Upper lobe of right lung (tissue), 1 donor: ENCODE results near the gene ARHGAP15. TPM values are rescaled to one million over a fixed set of nuclear protein-coding genes. Genes with fewer than 3 reads are reported as not detected.

Source experiments
- ATAC-seq: fragments of 200-7000 bp; cut with Tn5 transposase; one replicate; pipeline ENCODE4 v1.9.1; 2020; ENCODE audit warnings: mild to moderate bottlenecking, moderate library complexity
- DNase-seq: peaks from one replicate; pipeline ENCODE4 v3.0.0-alpha.2; 2020
- H3K27ac ChIP-seq: fragments of 200-600 bp; one replicate; pipeline ENCODE4 v1.8.0; 2022
- H3K27me3 ChIP-seq: fragments of 200-600 bp; one replicate; pipeline ENCODE4 v1.8.0; 2022; ENCODE audit warnings: mild to moderate bottlenecking
- H3K36me3 ChIP-seq: fragments of 200-600 bp; one replicate; pipeline ENCODE4 v1.8.0; 2022
- H3K4me1 ChIP-seq: fragments of 200-600 bp; one replicate; pipeline ENCODE4 v1.8.0; 2022
- H3K4me3 ChIP-seq: fragments of 200-600 bp; one replicate; pipeline ENCODE4 v1.8.0; 2022; ENCODE audit warnings: mild to moderate bottlenecking
- H3K9me3 ChIP-seq: fragments of 200-600 bp; one replicate; pipeline ENCODE4 v1.8.0; 2022
- CTCF ChIP-seq: fragments of 200-600 bp; IDR thresholded peaks from one replicate; pipeline ENCODE4 v1.8.0; 2022; ENCODE audit warnings: antibody characterized with exemption
- intact Hi-C: fragments of 100-400 bp; cut with DNase I; formaldehyde crosslinking; loops from one replicate; pipeline ENCODE4 v1.11.0; 2022
- total RNA-seq: library from RNA; stranded (reverse); fragmentation: NEBNext Ultra II Directional; extraction: Animal tissue kit (Norgen Biotek cat#: 25700); gene quantifications from one replicate; pipeline ENCODE4 v1.2.1, GENCODE V29; 2021
- donor health status: DM: no; HTN: yes; CAD: no; lungs with severe emphysema.

Gene ARHGAP15
- total RNA-seq, 1 donor from 2014 or later = 19.2 TPM

GRCh38 chr2:143493339-143493738, 364.1 kb downstream of the ARHGAP15 start:
- no peaks in the 10 kb centered on the region for H3K36me3 ChIP-seq
- no peak overlapping the region for H3K27ac ChIP-seq
- intact Hi-C loops = no loop called here
- TF ChIP-seq CTCF = no peak
- DNase-seq (no peak), ATAC-seq (no peak)
- H3K27me3 ChIP-seq = no peaks in the 10 kb centered on the region
- H3K9me3 ChIP-seq = no peaks in the 10 kb centered on the region
- no peak overlapping the region for H3K4me3 ChIP-seq
- H3K4me1 ChIP-seq = no peaks in the 10 kb centered on the region

- no peaks in the 10 kb centered on the region for H3K9me3 ChIP-seq
- no peak for TF ChIP-seq CTCF
- intact Hi-C loops = no loop called here
- H3K27ac ChIP-seq = no peak overlapping the region
- no peak for ATAC-seq
- no peaks in the 10 kb centered on the region for H3K27me3 ChIP-seq
- no peaks in the 10 kb centered on the region for H3K36me3 ChIP-seq
- H3K4me1 ChIP-seq = no peaks in the 10 kb centered on the region
- no peak overlapping the region for H3K4me3 ChIP-seq
- DNase-seq = no peak
These were observed 368.5 kb downstream of the ARHGAP15 start for GRCh38 chr2:143497726-143498125.

GRCh38 chr2:143498496-143498895, 369.3 kb downstream of the ARHGAP15 start:
- Histone ChIP-seq H3K36me3 (no peaks in the 10 kb centered on the region), H3K4me1 (peaks cover 4% of the 10 kb centered on the region), H3K9me3 (no peaks in the 10 kb centered on the region), H3K27me3 (no peaks in the 10 kb centered on the region), H3K4me3 (no peak overlapping the region), H3K27ac (no peak overlapping the region)
- ATAC-seq = no peak
- intact Hi-C loops = no loop called here
- no peak for DNase-seq
- TF ChIP-seq CTCF = no peak

- ATAC-seq = no peak
- no peak overlapping the region for H3K4me3 ChIP-seq
- H3K36me3 ChIP-seq = no peaks in the 10 kb centered on the region
- intact Hi-C loops = no loop called here
- no peak for DNase-seq
- H3K4me1 ChIP-seq = peaks cover 8% of the 10 kb centered on the region
- H3K9me3 ChIP-seq = no peaks in the 10 kb centered on the region
- no peak overlapping the region for H3K27ac ChIP-seq
- no peaks in the 10 kb centered on the region for H3K27me3 ChIP-seq
- no peak for TF ChIP-seq CTCF
These were observed 369.8 kb downstream of the ARHGAP15 start for GRCh38 chr2:143499061-143499460.

- intact Hi-C loops = no loop called here
- Histone ChIP-seq H3K27ac (no peak overlapping the region), H3K36me3 (no peaks in the 10 kb centered on the region), H3K4me3 (no peak overlapping the region), H3K9me3 (no peaks in the 10 kb centered on the region), H3K4me1 (peaks cover 8% of the 10 kb centered on the region), H3K27me3 (no peaks in the 10 kb centered on the region)
- DNase-seq (no peak), ATAC-seq (no peak)
- TF ChIP-seq CTCF = no peak
These were observed 372.0 kb downstream of the ARHGAP15 start for GRCh38 chr2:143501106-143501676.

GRCh38 chr2:143503280-143503679, 374.1 kb downstream of the ARHGAP15 start:
- intact Hi-C loops = no loop called here
- no peak for TF ChIP-seq CTCF
- ATAC-seq (peak; percentile 44), DNase-seq (no peak)
- H3K4me1 ChIP-seq = peaks cover 8% of the 10 kb centered on the region
- no peak overlapping the region for H3K27ac ChIP-seq
- H3K27me3 ChIP-seq = no peaks in the 10 kb centered on the region
- no peak overlapping the region for H3K4me3 ChIP-seq
- no peaks in the 10 kb centered on the region for H3K9me3 ChIP-seq
- no peaks in the 10 kb centered on the region for H3K36me3 ChIP-seq
